SK-N-SH (cell line): ENCODE data around the gene SCN4B. TPM values are rescaled to one million over a fixed set of nuclear protein-coding genes. Genes with fewer than 3 reads are reported as not detected.

Source experiments
- CTCF ChIA-PET: fragments of 300-600, 350-600 bp; formaldehyde crosslinking; extraction: SDS; loops from one replicate; lab custom pipeline; 2021; lab: Yijun Ruan, JAX
- POLR2A ChIA-PET: fragments of 350-600 bp; sonication (Branson Sonifier 250); formaldehyde crosslinking; extraction: SDS; loops from one replicate; lab custom pipeline; 2020; ENCODE audit warnings: antibody characterized with exemption, inconsistent platforms; lab: Yijun Ruan, JAX
- DNase-seq: peaks from one replicate; pipeline ENCODE4 v3.0.0; 2012
- H2AFZ ChIP-seq: fragments of 200-600 bp; sonication (generic); 2 replicates; pipeline ENCODE4 v1.8.1; 2016; ENCODE audit warnings: antibody characterized with exemption, mild to moderate bottlenecking, low read depth
- H3F3A ChIP-seq: fragments of 200-600 bp; sonication (generic); replicated peaks from 2 replicates; pipeline ENCODE3; 2016; ENCODE audit warnings: antibody characterized with exemption, mild to moderate bottlenecking; ENCODE audit not compliant: insufficient read depth
- H3K27ac ChIP-seq, 2 experiments: fragments of 200-500 bp in 1 of 2; fragments of 200-600 bp in 1 of 2; sonication (Bioruptor generic) in 1 of 2; sonication (generic), shearing (Covaris generic) in 1 of 2; 2 replicates each; pipeline versions ENCODE4 v1.5.1 to v1.6.1; 2014 to 2016; ENCODE audit warnings: low read depth in 2 of 2, inconsistent platforms in 1 of 2, low read length in 1 of 2, mild to moderate bottlenecking in 1 of 2, mixed read lengths in 1 of 2
- H3K27me3 ChIP-seq: fragments of 200-600 bp; sonication (generic), shearing (Covaris generic); 2 replicates; pipeline ENCODE4 v1.6.1; 2016; ENCODE audit warnings: mixed run types; ENCODE audit not compliant: insufficient read depth
- H3K36me3 ChIP-seq, 2 experiments: fragments of 200-500 bp in 1 of 2; fragments of 200-600 bp in 1 of 2; sonication (Bioruptor generic) in 1 of 2; sonication (generic) in 1 of 2; replicated peaks in 1 of 2; 2 replicates each; pipeline versions ENCODE3 to v1.5.1; 2014 to 2016; ENCODE audit warnings: low read length in 1 of 2, mild to moderate bottlenecking in 1 of 2; ENCODE audit not compliant: insufficient read depth in 2 of 2, control insufficient read depth in 1 of 2
- H3K4me1 ChIP-seq, 2 experiments: fragments of 200-500 bp in 1 of 2; fragments of 200-600 bp in 1 of 2; sonication (Bioruptor generic) in 1 of 2; sonication (generic), shearing (Covaris generic) in 1 of 2; 2 replicates each; pipeline versions ENCODE4 v1.5.1 to v1.6.1; 2014 to 2016; ENCODE audit warnings: low read depth in 1 of 2, low read length in 1 of 2, mixed run types in 1 of 2; ENCODE audit not compliant: insufficient read depth in 2 of 2, control insufficient read depth in 1 of 2
- H3K4me2 ChIP-seq: fragments of 200-600 bp; sonication (generic), shearing (Covaris generic); 2 replicates; pipeline ENCODE4 v1.6.1; 2017; ENCODE audit warnings: mixed run types
- H3K4me3 ChIP-seq, 2 experiments: fragments of 200-500 bp in 1 of 2; fragments of 200-600 bp in 1 of 2; sonication (Bioruptor generic) in 1 of 2; sonication (generic), shearing (Covaris generic) in 1 of 2; 2 replicates each; pipeline versions ENCODE4 v1.5.1 to v1.8.1; 2014 to 2016; ENCODE audit warnings: low read depth in 2 of 2, inconsistent platforms in 1 of 2, low read length in 1 of 2, mild to moderate bottlenecking in 1 of 2, mixed read lengths in 1 of 2, moderate library complexity in 1 of 2
- H3K79me2 ChIP-seq: fragments of 200-600 bp; sonication (generic); 2 replicates; pipeline ENCODE4 v1.8.1; 2017; ENCODE audit warnings: mild to moderate bottlenecking; ENCODE audit not compliant: insufficient read depth
- H3K9ac ChIP-seq: fragments of 200-600 bp; sonication (generic); 2 replicates; pipeline ENCODE4 v1.6.1; 2017; ENCODE audit warnings: mixed run types
- H3K9me2 ChIP-seq: fragments of 200-600 bp; sonication (generic); 2 replicates; pipeline ENCODE4 v1.6.1; 2017; ENCODE audit warnings: mixed run types
- H3K9me3 ChIP-seq: fragments of 200-600 bp; sonication (generic); 2 replicates; pipeline ENCODE4 v1.6.1; 2017; ENCODE audit warnings: mixed run types, mild to moderate bottlenecking, moderate library complexity
- H4K20me1 ChIP-seq: fragments of 200-600 bp; sonication (generic); 2 replicates; pipeline ENCODE4 v1.6.1; 2017; ENCODE audit warnings: mild to moderate bottlenecking, mixed run types; ENCODE audit not compliant: insufficient read depth
- EP300 ChIP-seq, 2 experiments: IDR thresholded peaks; 2 replicates each; pipeline versions ENCODE4 v1.4.0 to v1.6.1; 2012; ENCODE audit warnings: borderline replicate concordance in 1 of 2, low read depth in 1 of 2, low read length in 1 of 2
- EZH2phosphoT487 ChIP-seq: fragments of 200-600 bp; sonication (generic); IDR thresholded peaks from 2 replicates; pipeline ENCODE4 v1.6.1; 2017; ENCODE audit warnings: low read depth, mixed run types, mild to moderate bottlenecking, antibody characterized with exemption, moderate library complexity, borderline replicate concordance
- JUND ChIP-seq: IDR thresholded peaks from 2 replicates; pipeline ENCODE4 v1.4.0; 2012
- MEF2A ChIP-seq: IDR thresholded peaks from 2 replicates; pipeline ENCODE4 v1.4.0; 2012; ENCODE audit warnings: low read depth, borderline replicate concordance
- POLR2AphosphoS5 ChIP-seq: IDR thresholded peaks from 2 replicates; pipeline ENCODE4 v1.6.1; 2012; ENCODE audit warnings: low read depth, low read length
- RCOR1 ChIP-seq: fragments of 150-350 bp; IDR thresholded peaks from 2 replicates; pipeline ENCODE4 v1.6.1; 2017; ENCODE audit warnings: antibody characterized with exemption, low read length
- SMC3 ChIP-seq: IDR thresholded peaks from 2 replicates; pipeline ENCODE4 v1.6.1; 2012; ENCODE audit warnings: low read depth, low read length, improper control_type of control experiment
- TAF1 ChIP-seq: IDR thresholded peaks from 2 replicates; pipeline ENCODE4 v1.6.1; 2012; ENCODE audit warnings: low read depth, mild to moderate bottlenecking, low read length, moderate library complexity, borderline replicate concordance
- TCF12 ChIP-seq: IDR thresholded peaks from 2 replicates; pipeline ENCODE4 v1.4.0; 2012
- YY1 ChIP-seq: IDR thresholded peaks from 2 replicates; pipeline ENCODE4 v1.4.0; 2012; ENCODE audit warnings: low read depth, mild to moderate bottlenecking
- WGBS: methylation state at CpG from one replicate; pipeline ENCODE4 v1.1.6; 2017; ENCODE audit warnings: low lambda C conversion rate; 5-methylcytosine and 5-hydroxymethylcytosine counted together
- polyA plus RNA-seq, 3 experiments: library from polyadenylated mRNA; depleted of rRNA; stranded (reverse); fragments of >200 nt; gene quantifications; 2 replicates each; pipeline ENCODE4 v1.2.3, GENCODE V29; 2012
- TF ChIP-seq, protein P1 (sequence below): IDR thresholded peaks from 2 replicates; pipeline ENCODE4 v1.4.0; 2012; ENCODE audit warnings: low read depth, borderline replicate concordance
- TF ChIP-seq, protein P2 (sequence below): fragments of 200-600 bp; sonication (generic); IDR thresholded peaks from 2 replicates; pipeline ENCODE4 v1.6.1; 2017; ENCODE audit warnings: antibody characterized with exemption, mild to moderate bottlenecking, moderate library complexity
- TF ChIP-seq, protein P3 (sequence below): IDR thresholded peaks from 2 replicates; pipeline ENCODE4; 2012
- TF ChIP-seq, protein P4 (sequence below): IDR thresholded peaks from 2 replicates; pipeline ENCODE4 v1.4.0; 2012; ENCODE audit warnings: low read depth
- TF ChIP-seq, protein P5 (sequence below): IDR thresholded peaks from 2 replicates; pipeline ENCODE4 v1.6.1; 2012; ENCODE audit warnings: mild to moderate bottlenecking, low read depth, low read length, moderate library complexity
- TF ChIP-seq, protein P6 (sequence below): fragments of 150-350 bp; IDR thresholded peaks from 2 replicates; pipeline ENCODE4 v1.6.1; 2016; ENCODE audit warnings: mild to moderate bottlenecking, low read depth, low read length

Gene SCN4B
- polyA plus RNA-seq, 1 of the 3 experiments (the other 2 are of a cell fraction) = 1.2 TPM

DNA sequence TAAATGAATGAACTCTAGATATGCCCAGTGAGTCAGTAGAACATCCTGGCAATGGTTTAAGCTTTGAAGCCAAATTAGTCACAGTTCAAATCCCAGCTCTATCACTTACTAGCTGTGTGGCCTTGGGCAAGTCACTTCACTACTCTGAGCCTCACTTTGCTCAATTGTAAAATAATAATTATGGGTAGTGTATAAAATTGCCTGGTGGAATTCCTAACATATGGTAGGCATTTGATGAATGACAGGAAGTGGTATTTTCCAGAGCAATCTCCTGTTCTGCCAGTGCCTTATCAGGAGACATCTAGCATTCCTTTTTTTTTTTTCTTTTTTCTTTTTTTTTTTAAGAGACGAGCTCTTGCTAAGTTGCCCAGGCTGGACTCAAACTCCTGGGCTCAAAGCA, 13.0 kb downstream of the SCN4B start:
- H3K27ac ChIP-seq = no peak overlapping the region
- H3K9me2 ChIP-seq = no peaks in the 10 kb centered on the region
- no peak overlapping the region for H3K4me3 ChIP-seq
- CTCF ChIA-PET = interaction anchor here (0.7 to 15.5 kb wide), 2 partner anchors 31 to 59 kb away, joined by 3 to 246 read pairs; no protein-coding TSS in a partner anchor
- no peaks in the 10 kb centered on the region for H3K79me2 ChIP-seq
- H2AFZ ChIP-seq = no peak overlapping the region
- DNase-seq = no peak
- no peaks in the 10 kb centered on the region for H3K9me3 ChIP-seq
- peaks cover 3% of the 10 kb centered on the region for H3F3A ChIP-seq
- TF ChIP-seq RCOR1 = no peak
- TF ChIP-seq, protein P1, sequence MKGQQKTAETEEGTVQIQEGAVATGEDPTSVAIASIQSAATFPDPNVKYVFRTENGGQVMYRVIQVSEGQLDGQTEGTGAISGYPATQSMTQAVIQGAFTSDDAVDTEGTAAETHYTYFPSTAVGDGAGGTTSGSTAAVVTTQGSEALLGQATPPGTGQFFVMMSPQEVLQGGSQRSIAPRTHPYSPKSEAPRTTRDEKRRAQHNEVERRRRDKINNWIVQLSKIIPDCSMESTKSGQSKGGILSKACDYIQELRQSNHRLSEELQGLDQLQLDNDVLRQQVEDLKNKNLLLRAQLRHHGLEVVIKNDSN = no peak
- TF ChIP-seq, protein P2, sequence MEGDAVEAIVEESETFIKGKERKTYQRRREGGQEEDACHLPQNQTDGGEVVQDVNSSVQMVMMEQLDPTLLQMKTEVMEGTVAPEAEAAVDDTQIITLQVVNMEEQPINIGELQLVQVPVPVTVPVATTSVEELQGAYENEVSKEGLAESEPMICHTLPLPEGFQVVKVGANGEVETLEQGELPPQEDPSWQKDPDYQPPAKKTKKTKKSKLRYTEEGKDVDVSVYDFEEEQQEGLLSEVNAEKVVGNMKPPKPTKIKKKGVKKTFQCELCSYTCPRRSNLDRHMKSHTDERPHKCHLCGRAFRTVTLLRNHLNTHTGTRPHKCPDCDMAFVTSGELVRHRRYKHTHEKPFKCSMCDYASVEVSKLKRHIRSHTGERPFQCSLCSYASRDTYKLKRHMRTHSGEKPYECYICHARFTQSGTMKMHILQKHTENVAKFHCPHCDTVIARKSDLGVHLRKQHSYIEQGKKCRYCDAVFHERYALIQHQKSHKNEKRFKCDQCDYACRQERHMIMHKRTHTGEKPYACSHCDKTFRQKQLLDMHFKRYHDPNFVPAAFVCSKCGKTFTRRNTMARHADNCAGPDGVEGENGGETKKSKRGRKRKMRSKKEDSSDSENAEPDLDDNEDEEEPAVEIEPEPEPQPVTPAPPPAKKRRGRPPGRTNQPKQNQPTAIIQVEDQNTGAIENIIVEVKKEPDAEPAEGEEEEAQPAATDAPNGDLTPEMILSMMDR = no peak
- no peak for TF ChIP-seq YY1
- TF ChIP-seq JUND = 0 out of 2 replicates have a peak, but pooled peaks have one; percentile 8
- no peak for TF ChIP-seq EZH2phosphoT487
- no peak for TF ChIP-seq POLR2AphosphoS5
- peak in 1 of 2 experiments; percentile 19; a peak in 1 of 4 replicates for TF ChIP-seq EP300 (IDR thresholded peaks at IDR 0.05; ENCODE audit: borderline replicate concordance in 1 of 2, low read depth in 1 of 2, low read length in 1 of 2)
- TF ChIP-seq TCF12 = peak; percentile 72
- TF ChIP-seq MEF2A = no peak
- TF ChIP-seq, protein P3, sequence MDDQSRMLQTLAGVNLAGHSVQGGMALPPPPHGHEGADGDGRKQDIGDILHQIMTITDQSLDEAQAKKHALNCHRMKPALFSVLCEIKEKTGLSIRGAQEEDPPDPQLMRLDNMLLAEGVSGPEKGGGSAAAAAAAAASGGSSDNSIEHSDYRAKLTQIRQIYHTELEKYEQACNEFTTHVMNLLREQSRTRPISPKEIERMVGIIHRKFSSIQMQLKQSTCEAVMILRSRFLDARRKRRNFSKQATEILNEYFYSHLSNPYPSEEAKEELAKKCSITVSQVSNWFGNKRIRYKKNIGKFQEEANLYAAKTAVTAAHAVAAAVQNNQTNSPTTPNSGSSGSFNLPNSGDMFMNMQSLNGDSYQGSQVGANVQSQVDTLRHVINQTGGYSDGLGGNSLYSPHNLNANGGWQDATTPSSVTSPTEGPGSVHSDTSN = peak; percentile 27; the same call in 1 of the 2 replicates
- TF ChIP-seq TAF1 = no peak
- TF ChIP-seq SMC3 = no peak
- TF ChIP-seq, protein P4, sequence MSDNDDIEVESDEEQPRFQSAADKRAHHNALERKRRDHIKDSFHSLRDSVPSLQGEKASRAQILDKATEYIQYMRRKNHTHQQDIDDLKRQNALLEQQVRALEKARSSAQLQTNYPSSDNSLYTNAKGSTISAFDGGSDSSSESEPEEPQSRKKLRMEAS = no peak
- TF ChIP-seq, protein P5, sequence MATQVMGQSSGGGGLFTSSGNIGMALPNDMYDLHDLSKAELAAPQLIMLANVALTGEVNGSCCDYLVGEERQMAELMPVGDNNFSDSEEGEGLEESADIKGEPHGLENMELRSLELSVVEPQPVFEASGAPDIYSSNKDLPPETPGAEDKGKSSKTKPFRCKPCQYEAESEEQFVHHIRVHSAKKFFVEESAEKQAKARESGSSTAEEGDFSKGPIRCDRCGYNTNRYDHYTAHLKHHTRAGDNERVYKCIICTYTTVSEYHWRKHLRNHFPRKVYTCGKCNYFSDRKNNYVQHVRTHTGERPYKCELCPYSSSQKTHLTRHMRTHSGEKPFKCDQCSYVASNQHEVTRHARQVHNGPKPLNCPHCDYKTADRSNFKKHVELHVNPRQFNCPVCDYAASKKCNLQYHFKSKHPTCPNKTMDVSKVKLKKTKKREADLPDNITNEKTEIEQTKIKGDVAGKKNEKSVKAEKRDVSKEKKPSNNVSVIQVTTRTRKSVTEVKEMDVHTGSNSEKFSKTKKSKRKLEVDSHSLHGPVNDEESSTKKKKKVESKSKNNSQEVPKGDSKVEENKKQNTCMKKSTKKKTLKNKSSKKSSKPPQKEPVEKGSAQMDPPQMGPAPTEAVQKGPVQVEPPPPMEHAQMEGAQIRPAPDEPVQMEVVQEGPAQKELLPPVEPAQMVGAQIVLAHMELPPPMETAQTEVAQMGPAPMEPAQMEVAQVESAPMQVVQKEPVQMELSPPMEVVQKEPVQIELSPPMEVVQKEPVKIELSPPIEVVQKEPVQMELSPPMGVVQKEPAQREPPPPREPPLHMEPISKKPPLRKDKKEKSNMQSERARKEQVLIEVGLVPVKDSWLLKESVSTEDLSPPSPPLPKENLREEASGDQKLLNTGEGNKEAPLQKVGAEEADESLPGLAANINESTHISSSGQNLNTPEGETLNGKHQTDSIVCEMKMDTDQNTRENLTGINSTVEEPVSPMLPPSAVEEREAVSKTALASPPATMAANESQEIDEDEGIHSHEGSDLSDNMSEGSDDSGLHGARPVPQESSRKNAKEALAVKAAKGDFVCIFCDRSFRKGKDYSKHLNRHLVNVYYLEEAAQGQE = no peak
- TF ChIP-seq, protein P6, sequence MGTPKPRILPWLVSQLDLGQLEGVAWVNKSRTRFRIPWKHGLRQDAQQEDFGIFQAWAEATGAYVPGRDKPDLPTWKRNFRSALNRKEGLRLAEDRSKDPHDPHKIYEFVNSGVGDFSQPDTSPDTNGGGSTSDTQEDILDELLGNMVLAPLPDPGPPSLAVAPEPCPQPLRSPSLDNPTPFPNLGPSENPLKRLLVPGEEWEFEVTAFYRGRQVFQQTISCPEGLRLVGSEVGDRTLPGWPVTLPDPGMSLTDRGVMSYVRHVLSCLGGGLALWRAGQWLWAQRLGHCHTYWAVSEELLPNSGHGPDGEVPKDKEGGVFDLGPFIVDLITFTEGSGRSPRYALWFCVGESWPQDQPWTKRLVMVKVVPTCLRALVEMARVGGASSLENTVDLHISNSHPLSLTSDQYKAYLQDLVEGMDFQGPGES = no peak
- POLR2A ChIA-PET = no interaction called here
- peaks cover 24% of the 10 kb centered on the region for H3K27me3 ChIP-seq
- H3K4me1 ChIP-seq = peaks cover 0 to 2% of the 10 kb centered on the region in 2 experiments; a peak in 1 of 4 replicates
- 0% methylated on average over 1 of the region's 1 CpG for WGBS
- H4K20me1 ChIP-seq = no peaks in the 10 kb centered on the region
- no peak overlapping the region for H3K9ac ChIP-seq
- no peak overlapping the region for H3K4me2 ChIP-seq
- H3K36me3 ChIP-seq = no peaks in the 10 kb centered on the region
